Activated T-cell treated with anti-CD3 and anti-CD28 coated beads for 48 hours (primary cell): ENCODE results near the gene TRIM29.

ENCODE experiments used
- DNase-seq: peaks from one replicate; pipeline ENCODE4 v3.0.0-alpha.2; 2020; ENCODE audit warnings: low read depth

TRIM29 gene

GRCh38 chr11:120096369-120097191 is 41.3 kb downstream of the TRIM29 start:
- DNase-seq, result no peak

- DNase-seq, result no peak
These were observed 42.4 kb downstream of the TRIM29 start for GRCh38 chr11:120095516-120095915.

DNA sequence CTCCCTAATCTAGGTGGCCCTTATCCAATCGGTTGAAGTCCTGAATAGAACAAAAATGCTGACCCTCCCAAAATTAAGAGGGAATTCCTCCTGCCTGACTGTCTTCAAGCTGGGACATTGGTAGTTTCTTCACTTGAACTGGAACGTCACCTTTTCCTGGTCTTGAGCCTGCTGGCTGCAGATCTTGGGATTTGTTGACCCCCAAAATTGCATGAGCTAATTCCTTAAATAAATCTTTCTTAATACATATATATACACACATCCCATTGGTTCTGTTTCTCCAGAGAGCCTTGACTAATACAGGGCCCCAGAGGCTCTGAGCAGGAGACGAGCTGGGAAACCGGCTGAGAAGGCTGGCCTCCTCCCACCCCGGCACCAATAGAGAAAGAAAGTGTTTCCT is 46.2 kb downstream of the TRIM29 start:
- DNase-seq, result no peak

DNA sequence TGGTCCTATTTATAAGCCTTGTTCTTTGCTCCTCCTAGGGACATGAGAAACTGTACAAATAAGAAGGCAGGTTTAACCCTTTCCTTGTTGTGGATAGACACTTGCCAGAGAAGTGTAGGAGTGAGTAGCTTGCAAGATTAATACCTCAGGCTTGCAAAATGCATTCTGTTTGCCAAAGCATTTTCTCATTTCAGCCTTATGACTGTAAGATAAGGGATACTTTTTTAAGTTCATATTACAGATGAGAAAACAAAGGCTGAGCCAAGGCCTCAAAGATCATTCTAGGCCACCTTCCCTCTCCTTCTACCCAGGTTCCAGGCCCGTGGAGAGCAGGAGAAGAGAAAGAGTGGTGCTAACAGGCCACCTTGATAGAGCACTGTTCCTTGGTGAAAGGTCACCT is 46.8 kb downstream of the TRIM29 start:
- DNase-seq, result no peak

DNA sequence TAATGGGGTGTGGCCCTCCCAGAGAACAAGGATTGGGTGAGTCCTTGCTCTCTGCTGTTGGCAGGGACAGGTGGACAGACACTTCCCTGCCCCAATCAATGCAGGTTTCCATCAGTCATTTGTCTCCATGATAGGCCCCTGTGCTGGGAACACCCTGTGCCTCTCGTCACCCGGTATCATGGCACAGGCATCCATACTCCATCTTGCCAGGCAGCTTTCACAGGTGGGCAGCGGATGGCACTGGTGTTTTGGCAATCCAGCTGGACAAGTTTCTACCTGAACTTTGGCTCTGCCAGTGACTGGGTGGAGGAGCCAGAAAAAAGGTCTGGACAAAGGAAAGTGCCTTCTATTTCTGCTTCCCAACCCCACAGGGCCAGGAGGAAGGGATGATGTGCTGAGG is 47.5 kb downstream of the TRIM29 start:
- DNase-seq, result no peak

DNA sequence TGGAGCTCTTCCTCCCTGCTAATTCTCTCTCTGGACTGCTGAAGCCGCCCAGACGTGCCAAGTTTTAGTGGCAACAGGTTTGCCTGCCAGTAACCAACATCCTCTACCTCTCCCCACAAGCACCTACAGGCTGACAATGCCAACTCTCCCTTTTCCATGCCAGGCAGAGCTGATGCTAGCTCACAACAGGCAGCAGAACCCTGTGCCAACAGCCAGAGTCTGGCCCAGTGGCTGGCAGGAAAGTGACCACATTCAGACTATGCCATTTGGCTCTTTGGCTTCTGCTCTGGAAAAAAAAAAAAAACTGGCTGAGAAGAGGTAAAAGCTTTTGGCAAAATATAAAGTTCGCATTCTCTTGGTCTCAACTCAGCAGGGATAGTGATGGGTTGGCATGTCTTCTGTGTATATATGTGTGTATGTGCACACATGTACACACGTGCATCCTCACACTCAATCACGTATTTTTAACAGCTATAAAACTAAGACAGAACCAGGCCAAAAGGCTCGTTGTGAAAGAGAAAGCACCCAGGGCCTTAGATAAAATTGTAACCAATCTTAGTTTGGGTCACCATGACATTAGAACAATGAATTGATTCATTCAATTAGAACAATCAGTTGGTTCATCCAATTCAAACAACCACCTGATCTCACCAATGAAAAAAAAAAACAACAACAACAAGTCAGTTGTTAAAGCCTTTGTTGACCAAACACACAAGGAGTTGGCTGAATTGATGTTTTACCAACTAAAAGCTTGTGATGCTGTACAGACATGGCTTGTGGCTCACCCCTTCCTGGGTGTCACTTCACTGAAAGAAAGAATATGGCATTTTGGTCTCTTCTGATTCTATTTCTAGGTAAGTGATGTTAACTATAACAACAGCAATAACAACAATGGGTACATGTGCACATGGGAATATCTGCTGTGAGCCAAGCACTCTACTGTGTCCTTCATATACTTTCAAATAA is 48.6 kb downstream of the TRIM29 start:
- DNase-seq, result no peak

- DNase-seq, result no peak
These were observed 49.9 kb downstream of the TRIM29 start for GRCh38 chr11:120088056-120088455.

GRCh38 chr11:120086651-120087050 is 51.3 kb downstream of the TRIM29 start:
- no peak for DNase-seq

DNA sequence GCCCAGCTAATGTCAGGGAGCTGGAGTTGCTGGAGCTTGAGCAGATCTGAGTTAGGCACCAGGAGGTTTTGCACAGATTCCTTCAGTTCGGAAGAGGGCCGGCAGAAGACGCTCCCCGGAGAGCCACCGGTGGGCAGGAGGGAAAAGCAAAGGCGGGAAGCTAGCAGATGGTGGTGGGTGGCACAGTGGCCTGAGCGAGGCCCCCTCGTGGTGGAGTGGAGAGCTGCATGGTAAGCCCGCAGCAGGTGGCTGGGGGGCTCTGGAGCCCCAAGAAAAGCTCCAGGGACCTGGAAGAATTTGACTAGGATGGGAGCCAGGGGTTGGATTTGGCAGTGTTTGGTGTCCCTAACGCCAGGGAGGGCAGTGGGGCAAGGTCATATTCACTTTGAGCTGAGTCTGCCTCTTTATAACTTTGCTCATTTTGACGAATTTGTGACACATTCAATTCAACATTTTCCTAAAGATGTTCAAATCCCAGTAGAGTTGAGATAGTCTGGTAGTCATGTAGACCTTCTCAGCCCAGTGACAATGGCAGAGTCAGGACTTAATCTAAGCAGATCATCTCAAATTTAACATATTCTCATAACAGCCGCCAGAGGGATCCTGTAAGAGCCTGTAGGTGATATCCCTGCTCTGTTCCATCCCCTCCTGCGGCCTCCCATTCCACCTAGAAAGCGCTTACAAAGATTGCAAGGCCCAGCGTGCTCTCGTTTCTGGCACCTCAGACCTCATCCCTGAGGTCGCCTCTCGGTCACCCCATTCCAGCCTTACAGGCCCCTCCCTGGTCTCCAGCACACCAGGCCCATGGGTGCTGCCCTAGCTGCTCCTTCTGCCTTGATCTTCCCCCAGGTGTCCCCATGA is 57.9 kb downstream of the TRIM29 start:
- DNase-seq, result peak; percentile 10

GRCh38 chr11:120078397-120078796 is 59.5 kb downstream of the TRIM29 start:
- DNase-seq, result no peak

GRCh38 chr11:120074076-120074475 is 63.8 kb downstream of the TRIM29 start:
- DNase-seq, result no peak

- DNase-seq, result no peak
These were observed 64.7 kb downstream of the TRIM29 start for GRCh38 chr11:120073196-120073595.

DNA sequence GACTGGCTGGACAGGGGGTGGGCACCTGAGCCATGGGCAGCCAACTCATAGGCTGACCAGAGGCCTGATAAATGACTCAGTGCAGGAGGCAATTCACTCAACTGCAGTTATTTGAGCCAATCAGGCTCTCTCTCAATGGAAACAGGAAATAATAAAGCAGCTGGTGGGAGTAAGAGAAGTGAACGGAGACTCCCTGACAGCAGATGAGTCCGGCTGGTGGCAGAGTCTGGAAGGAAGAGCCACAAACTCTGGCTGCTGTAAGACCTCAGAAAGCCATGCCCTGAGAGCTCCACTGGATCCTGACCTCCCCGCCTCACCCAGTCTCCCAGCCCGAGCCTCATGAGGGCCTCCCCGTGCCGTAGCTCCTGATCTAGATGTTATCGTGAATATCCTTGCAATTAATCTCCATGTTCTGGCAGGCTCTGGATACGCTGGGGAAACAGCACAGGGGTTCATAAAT is 69.8 kb downstream of the TRIM29 start:
- no peak for DNase-seq

DNA sequence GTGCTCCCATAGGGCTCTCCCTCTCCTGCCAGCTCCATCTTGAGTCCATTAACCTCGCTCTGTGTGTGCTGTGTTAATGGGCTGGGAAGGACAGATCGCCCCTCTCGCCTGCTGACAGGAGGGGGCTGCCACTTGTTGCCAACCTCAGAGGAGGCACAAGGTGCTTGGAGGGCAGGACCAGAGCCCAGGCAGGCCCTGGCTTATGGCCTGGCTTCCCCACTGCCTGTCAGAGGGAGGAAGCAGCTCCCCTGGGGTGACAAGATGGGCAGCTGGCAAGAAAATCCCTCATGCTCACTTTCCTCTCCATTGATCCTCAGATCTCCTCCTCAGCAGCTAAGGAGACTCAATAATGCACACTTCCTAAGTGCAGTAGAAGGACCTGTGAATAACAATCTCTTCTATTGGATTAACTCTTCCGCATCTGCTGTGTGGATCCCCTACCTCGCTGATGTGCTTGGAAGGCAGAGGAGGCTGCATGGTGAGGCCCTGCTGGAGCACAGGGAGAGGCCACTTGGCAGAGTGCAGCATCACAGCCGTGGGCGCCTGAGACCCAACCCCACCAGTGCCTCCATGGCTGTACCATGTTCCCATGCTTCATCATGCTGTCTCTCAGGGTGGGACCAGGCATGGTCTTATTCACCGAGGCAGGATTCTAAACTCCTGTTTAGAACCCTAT is 70.3 kb downstream of the TRIM29 start:
- no peak for DNase-seq

GRCh38 chr11:120066738-120067437 is 71.0 kb downstream of the TRIM29 start:
- no peak for DNase-seq

GRCh38 chr11:120065876-120066275 is 72.0 kb downstream of the TRIM29 start:
- no peak for DNase-seq

DNA sequence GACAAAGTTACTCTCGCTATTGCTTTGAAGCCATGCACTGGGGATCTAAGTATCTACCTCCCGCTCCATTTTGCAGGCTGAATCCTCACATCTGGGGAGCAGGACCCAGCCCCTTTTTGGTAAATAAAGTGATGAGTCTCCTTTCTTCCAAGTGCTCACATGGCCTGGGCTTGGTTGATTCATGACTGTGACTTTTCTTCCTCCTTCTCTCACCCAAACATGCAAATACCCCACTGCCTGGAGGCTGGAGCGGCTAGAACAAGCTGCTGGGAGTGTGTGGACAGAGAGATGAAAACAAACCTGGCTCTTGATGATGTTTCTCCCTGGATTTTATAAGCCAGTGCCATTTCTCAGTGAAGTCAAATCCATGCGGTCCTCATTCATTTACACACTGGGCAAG is 72.7 kb downstream of the TRIM29 start:
- DNase-seq, result no peak

DNA sequence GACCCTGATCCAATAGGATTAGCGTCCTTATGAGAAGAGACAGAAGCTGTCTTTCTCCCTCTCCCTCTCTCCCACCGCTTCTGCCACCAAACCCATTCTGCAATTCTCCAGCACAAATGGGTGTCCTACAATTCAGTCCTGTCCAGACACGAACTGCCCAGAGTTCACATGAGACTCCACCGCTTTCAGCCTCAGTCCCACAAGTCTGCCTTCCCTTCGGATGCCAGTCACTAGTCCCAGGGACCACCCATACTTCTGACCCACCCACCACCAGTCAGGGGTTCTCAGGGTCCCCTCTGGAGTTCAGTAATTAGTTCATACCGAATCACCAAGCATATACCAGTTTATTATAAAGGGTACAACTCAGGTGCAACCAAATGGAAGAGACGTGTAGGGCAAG is 73.6 kb downstream of the TRIM29 start:
- no peak for DNase-seq

DNA sequence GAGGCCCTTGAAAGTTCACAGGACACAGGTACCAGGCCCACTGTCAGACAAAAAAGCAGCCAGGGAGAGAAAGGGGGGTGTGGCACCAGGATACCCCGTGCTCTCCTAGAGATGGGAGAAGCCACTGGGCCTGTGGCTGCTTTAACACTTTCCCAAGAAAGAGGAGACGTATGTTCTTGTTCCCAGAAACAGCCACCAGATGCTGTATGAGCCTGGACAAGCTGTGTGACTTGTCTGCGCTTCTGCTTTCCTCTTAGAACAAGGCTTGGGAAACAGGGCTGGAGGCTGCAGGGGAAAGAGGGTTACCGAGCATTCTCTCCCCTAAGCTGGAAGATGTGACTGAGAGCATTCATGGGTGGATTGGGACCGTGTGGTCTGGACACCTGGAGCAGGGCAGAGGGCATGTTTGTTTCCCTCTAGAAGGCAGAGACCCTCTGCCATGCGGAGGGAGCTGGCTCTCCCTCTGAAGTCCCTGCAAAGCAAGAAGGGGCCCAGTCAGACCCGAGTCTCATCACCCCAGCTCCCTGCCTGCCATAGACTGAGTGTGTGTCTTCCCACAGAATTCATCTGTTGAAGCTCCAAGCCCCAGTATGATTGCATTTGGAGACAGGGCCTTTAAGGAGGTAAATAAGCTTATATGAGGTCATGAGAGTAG is 74.1 kb downstream of the TRIM29 start:
- DNase-seq, result no peak

GRCh38 chr11:120062561-120062930 is 75.4 kb downstream of the TRIM29 start:
- no peak for DNase-seq
